ENCODE data around the gene HNRNPUL1.

Gene HNRNPUL1

DNA sequence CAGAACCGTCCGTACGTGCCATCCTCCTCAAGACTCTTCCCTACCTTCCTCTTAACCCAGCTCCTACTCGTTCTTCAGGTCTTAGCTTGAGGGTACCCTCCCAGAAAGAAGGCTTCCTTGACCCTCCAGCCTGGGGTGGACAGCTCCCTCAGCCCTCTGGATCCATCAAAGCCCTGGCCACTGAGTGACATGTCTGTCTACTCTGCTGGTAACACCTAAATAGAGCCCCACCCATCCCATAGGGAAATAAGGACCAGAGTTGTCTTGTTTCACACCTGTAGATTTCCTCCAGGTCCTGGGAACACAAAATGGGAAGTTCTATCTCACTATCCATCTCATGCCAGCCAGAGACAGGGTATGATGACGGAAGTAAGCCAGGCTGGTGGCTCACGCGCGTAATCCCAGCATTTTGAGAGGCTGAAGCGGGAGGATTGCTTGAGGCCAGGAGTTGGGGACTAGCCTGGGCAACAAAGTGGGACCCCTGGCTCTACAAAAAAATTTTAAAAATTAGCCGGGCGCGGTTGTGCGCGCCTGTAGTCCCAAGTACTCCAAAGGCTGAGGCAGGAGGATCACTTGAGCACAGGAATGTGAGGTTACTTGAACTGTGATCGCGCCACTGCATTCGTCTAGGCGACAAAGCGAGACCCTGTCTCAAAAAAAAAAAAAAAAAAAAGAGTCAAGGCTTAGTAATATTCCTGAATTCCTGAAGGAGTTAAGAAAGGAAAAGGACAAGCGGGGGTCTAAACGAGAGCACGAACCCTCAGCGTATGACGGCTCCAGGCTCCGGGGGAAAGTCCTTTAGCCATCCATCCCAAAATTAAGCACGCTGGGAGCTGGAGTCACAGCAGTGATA is 45.2 kb downstream of the HNRNPUL1 start:
- no peaks in the 10 kb centered on the region for H3K27me3 Mint-ChIP-seq (ENCODE audit: low read depth)
- H3K9me3 Mint-ChIP-seq: no peaks in the 10 kb centered on the region
- peaks cover 43% of the 10 kb centered on the region for H3K4me1 Mint-ChIP-seq
- peak overlapping the region; percentile 97 to 98 (median 97) for H3K27ac Mint-ChIP-seq
- peaks cover 39% of the 10 kb centered on the region for H3K36me3 Mint-ChIP-seq (ENCODE audit: low read depth)
- TF ChIP-seq, protein P1, sequence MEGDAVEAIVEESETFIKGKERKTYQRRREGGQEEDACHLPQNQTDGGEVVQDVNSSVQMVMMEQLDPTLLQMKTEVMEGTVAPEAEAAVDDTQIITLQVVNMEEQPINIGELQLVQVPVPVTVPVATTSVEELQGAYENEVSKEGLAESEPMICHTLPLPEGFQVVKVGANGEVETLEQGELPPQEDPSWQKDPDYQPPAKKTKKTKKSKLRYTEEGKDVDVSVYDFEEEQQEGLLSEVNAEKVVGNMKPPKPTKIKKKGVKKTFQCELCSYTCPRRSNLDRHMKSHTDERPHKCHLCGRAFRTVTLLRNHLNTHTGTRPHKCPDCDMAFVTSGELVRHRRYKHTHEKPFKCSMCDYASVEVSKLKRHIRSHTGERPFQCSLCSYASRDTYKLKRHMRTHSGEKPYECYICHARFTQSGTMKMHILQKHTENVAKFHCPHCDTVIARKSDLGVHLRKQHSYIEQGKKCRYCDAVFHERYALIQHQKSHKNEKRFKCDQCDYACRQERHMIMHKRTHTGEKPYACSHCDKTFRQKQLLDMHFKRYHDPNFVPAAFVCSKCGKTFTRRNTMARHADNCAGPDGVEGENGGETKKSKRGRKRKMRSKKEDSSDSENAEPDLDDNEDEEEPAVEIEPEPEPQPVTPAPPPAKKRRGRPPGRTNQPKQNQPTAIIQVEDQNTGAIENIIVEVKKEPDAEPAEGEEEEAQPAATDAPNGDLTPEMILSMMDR (IDR thresholded peaks at IDR 0.05; ENCODE audit: unreplicated experiment in 3 of 3): no peak
- H3K4me3 Mint-ChIP-seq: peak overlapping the region; percentile 95 to 98 (median 96)

DNA sequence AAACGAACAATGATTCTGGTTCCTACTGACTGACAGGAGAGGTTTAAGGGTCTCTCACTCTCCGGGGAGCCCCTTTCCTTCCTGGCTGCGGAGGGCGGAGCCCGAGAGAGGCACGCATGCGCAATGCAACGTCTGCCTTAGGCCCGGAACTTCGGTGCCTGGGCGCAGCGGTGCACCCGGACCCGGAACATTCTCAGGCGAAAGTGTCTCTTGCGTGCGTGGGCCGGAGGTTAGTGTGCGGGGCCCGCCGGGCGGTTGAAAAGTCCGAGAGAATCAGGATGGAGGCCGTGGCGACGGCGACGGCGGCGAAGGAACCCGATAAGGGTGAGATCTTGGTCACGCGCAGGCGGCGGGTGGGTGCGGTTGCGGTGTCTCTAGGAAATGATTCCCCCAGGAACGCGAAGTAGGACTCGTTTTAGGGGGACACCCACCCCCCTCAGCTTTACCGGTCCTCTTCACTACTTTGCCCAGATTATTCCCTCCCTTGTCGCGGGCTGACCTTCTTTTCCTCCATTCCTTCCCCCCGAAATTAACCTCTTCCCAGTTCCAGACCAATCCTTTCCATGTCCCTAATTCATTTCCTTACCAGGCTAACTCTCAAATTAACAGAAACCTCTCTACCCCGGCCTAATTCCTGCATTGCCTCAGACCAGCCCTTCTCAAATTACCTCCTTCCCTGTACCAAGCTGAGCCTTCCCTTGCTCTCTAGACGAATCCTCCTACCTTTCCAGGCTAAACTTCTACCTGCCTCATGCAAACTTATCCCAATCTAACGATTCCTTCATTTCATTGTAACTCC is 46.1 kb downstream of the HNRNPUL1 start, which contains the start of gene CCDC97:
CCDC97 (plus strand) TSS at position 140 of the 799 bp plus-strand sequence; CDS start at position 279, 139 bp downstream.
- TF ChIP-seq, protein P1 (IDR thresholded peaks at IDR 0.05; ENCODE audit: unreplicated experiment in 3 of 3): no peak
- no peaks in the 10 kb centered on the region for H3K27me3 Mint-ChIP-seq (ENCODE audit: low read depth)
- peak within 1 kb of the TSS; percentile 95 to 98 (median 96) for H3K4me3 Mint-ChIP-seq
- H3K27ac Mint-ChIP-seq: peak within 1 kb of the TSS; percentile 97 to 98 (median 97)
- H3K9me3 Mint-ChIP-seq: no peaks in the 10 kb centered on the region
- peaks cover 33% of the 10 kb centered on the region for H3K36me3 Mint-ChIP-seq (ENCODE audit: low read depth)
- H3K4me1 Mint-ChIP-seq: peaks cover 43% of the 10 kb centered on the region

DNA sequence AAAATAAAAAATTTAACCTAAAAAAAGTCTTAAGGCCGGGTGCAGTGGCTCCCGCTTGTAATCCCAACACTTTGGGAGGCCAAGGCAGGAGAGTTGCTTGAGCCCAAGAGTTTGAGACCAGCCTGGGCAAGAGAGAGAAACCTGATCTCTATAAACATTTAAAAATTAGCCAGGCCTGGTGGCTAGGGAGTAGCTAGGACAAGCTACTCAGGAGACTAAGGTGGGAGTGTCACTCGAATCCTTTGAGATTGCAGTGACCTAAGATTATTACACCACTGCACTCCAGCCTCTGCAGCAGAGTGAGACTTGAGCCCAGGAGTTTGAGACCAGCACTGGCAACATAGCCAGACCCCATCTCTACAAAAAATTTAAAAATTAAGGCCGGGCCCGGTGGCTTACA is 46.9 kb downstream of the HNRNPUL1 start:
- Mint-ChIP-seq H3K9me3 (no peaks in the 10 kb centered on the region), H3K27me3 (ENCODE audit: low read depth) (no peaks in the 10 kb centered on the region), H3K36me3 (ENCODE audit: low read depth) (peaks cover 33% of the 10 kb centered on the region), H3K4me3 (peak overlapping the region; percentile 95 to 98 (median 96)), H3K27ac (peak overlapping the region in 2 of 3 experiments; percentile 97 to 98), H3K4me1 (peaks cover 43% of the 10 kb centered on the region)
- TF ChIP-seq, protein P1 (IDR thresholded peaks at IDR 0.05; ENCODE audit: unreplicated experiment in 3 of 3): no peak

DNA sequence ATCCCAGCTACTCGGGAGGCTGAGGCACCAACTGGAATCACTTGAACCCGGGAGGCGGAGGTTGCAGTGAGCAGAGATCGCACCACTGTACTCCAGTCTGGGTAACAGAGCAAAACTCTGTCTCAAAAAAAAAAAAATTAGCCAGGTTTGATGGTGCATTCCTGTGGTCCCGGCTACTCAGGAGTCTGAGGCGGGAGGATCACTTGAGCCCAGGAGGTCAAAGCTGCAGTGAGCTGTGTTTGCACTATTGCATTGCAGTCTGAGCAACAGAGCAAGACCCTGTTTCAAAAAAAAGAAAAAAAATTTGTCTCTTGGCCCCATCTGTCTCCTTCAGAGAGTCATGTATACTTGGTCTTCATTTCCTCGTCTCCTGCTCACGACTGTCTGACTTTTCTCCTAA is 47.4 kb downstream of the HNRNPUL1 start:
- TF ChIP-seq, protein P1 (IDR thresholded peaks at IDR 0.05; ENCODE audit: unreplicated experiment in 3 of 3): no peak
- Mint-ChIP-seq H3K27ac (peak overlapping the region in 2 of 3 experiments; percentile 43 to 98), H3K4me1 (peaks cover 43% of the 10 kb centered on the region), H3K36me3 (ENCODE audit: low read depth) (peaks cover 37% of the 10 kb centered on the region), H3K9me3 (no peaks in the 10 kb centered on the region), H3K4me3 (peak overlapping the region; percentile 95 to 98 (median 96)), H3K27me3 (ENCODE audit: low read depth) (no peaks in the 10 kb centered on the region)

DNA sequence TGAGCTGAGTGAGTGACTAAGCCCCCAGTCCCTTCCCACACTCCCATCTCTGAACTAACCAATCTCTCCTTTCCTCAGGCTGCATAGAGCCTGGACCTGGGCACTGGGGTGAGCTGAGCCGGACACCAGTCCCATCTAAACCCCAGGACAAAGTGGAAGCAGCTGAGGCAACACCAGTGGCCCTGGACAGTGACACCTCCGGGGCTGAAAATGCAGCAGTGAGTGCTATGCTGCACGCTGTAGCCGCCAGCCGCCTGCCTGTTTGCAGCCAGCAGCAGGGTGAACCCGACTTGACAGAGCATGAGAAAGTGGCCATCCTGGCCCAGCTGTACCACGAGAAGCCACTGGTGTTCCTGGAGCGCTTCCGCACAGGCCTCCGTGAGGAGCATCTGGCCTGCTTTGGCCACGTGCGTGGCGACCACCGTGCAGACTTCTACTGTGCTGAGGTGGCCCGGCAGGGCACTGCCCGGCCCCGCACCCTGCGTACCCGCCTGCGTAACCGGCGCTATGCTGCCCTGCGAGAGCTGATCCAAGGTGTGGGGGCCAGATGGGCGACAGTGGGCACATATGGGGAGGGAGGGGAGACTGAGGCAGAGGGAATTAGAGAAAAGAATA is 52.2 kb downstream of the HNRNPUL1 start:
- H3K36me3 Mint-ChIP-seq (ENCODE audit: low read depth): peaks cover 46% of the 10 kb centered on the region
- peaks cover 14% of the 10 kb centered on the region for H3K4me1 Mint-ChIP-seq
- H3K27ac Mint-ChIP-seq: no peak overlapping the region
- no peaks in the 10 kb centered on the region for H3K9me3 Mint-ChIP-seq
- H3K27me3 Mint-ChIP-seq (ENCODE audit: low read depth): no peaks in the 10 kb centered on the region
- TF ChIP-seq, protein P1 (IDR thresholded peaks at IDR 0.05; ENCODE audit: unreplicated experiment in 3 of 3): no peak
- H3K4me3 Mint-ChIP-seq: peak overlapping the region in 1 of 3 experiments; percentile 29

Data from nephron (organoid).